ENCODE data around the gene SP110. TPM values are rescaled to one million over a fixed set of nuclear protein-coding genes. Genes with fewer than 3 reads are reported as not detected.

The SP110 gene
- total and polyA plus RNA-seq, 2 of the 8 experiments (the other 6 are each of a cell fraction or from before 2014, with no cell fraction given): 3.1 to 7.1 TPM

- Histone ChIP-seq H3K14ac (ENCODE audit: insufficient read length) (no peak overlapping the region), H3K79me1 (ENCODE audit: low read depth, low read length) (no peaks in the 10 kb centered on the region), H4K5ac (ENCODE audit: insufficient read length, low read depth, low read length) (no peak overlapping the region), H2BK20ac (ENCODE audit: low read length) (no peak overlapping the region), H3K4me2 (ENCODE audit: insufficient read depth in 1 of 2, low read depth in 2 of 2, low read length in 2 of 2) (no peak overlapping the region), H3K9ac (replicated peaks in 1 of 4; ENCODE audit: extremely low read depth in 1 of 4, low read depth in 3 of 4, low read length in 3 of 4) (no peak overlapping the region), H3K27ac (ENCODE audit: low read depth, low read length) (no peak overlapping the region), H4K8ac (ENCODE audit: extremely low read depth, insufficient read depth, low read length) (no peak overlapping the region), H3K23ac (ENCODE audit: insufficient read length) (no peak overlapping the region), H3K27me3 (replicated peaks in 1 of 4; ENCODE audit: control insufficient read depth in 3 of 4, extremely low read depth in 1 of 4, insufficient read depth in 3 of 4, low read length in 3 of 4) (no peaks in the 10 kb centered on the region), H2BK120ac (replicated peaks; ENCODE audit: low read depth, low read length) (no peak overlapping the region), H4K20me1 (replicated peaks in 1 of 2; ENCODE audit: control insufficient read depth in 1 of 2, insufficient read depth in 2 of 2, low read length in 2 of 2) (no peaks in the 10 kb centered on the region), H3K18ac (ENCODE audit: extremely low read depth, low read length) (no peak overlapping the region), H4K91ac (replicated peaks; ENCODE audit: insufficient read length, low read length) (no peak overlapping the region), H3K9me3 (ENCODE audit: insufficient read depth in 2 of 2, low read depth in 1 of 2, low read length in 1 of 2) (no peaks in the 10 kb centered on the region), H2AFZ (ENCODE audit: low read length) (no peak overlapping the region), H2BK15ac (ENCODE audit: low read length) (no peak overlapping the region), H3K79me2 (ENCODE audit: control insufficient read depth in 1 of 2, insufficient read depth in 2 of 2, low read length in 2 of 2) (no peaks in the 10 kb centered on the region), H3K23me2 (ENCODE audit: low read depth, low read length) (no peaks in the 10 kb centered on the region), H3K4me1 (replicated peaks in 1 of 4; ENCODE audit: control insufficient read depth in 3 of 4, insufficient read depth in 4 of 4, low read length in 3 of 4) (no peaks in the 10 kb centered on the region), H3K56ac (replicated peaks; ENCODE audit: insufficient read length, low read depth, low read length) (no peak overlapping the region), H3K4me3 (ENCODE audit: extremely low read depth in 1 of 4, insufficient read depth in 2 of 4, low read depth in 3 of 4, low read length in 4 of 4) (no peak overlapping the region), H2AK5ac (ENCODE audit: low read depth, low read length) (no peak overlapping the region), H2BK5ac (ENCODE audit: low read depth, low read length) (no peak overlapping the region), H3K36me3 (ENCODE audit: control insufficient read depth in 2 of 4, insufficient read depth in 4 of 4, low read length in 3 of 4) (no peaks in the 10 kb centered on the region), H2BK12ac (ENCODE audit: low read depth, low read length) (no peak overlapping the region), H3K4ac (replicated peaks; ENCODE audit: insufficient read length, low read depth, low read length) (no peak overlapping the region)
- ChIA-PET POLR2A (ENCODE audit: partially characterized antibody) (no interaction called here), CTCF (ENCODE audit: partially characterized antibody) (no interaction called here)
- FAIRE-seq (no peak), DNase-seq (ENCODE audit: low read depth in 1 of 2, low spot score in 2 of 2) (no peak)
- WGBS, 2 experiments (ENCODE audit: extremely low coverage in 1 of 2, insufficient coverage in 1 of 2, insufficient read length in 1 of 2, insufficient replicate concordance in 2 of 2, low coverage in 1 of 2, low lambda C conversion rate in 2 of 2, missing lambda C conversion rate in 1 of 2): 92% methylated on average over 3 of the region's 3 CpGs; no CpG with 5 or more reads in 1 of the 2 experiments
- TF ChIP-seq SIRT6 (IDR thresholded peaks at IDR 0.05; ENCODE audit: low read length) (no peak), CHD1 (IDR thresholded peaks at IDR 0.05; ENCODE audit: low read depth, low read length) (no peak), EGR1 (IDR thresholded peaks at IDR 0.05; ENCODE audit: borderline replicate concordance, low read depth, low read length) (no peak), NRF1 (IDR thresholded peaks at IDR 0.05; ENCODE audit: low read depth, low read length) (no peak), PHF8 (conservative IDR thresholded peaks at IDR 0.05; ENCODE audit: low read depth, low read length) (no peak), SIN3A (conservative IDR thresholded peaks at IDR 0.05 in 1 of 2, IDR thresholded peaks at IDR 0.05 in 1 of 2; ENCODE audit: low read depth in 1 of 2, low read length in 2 of 2) (no peak), CTCF (IDR thresholded peaks at IDR 0.05; ENCODE audit: control extremely low read depth in 1 of 3, insufficient read depth in 1 of 3, low read depth in 1 of 3, low read length in 3 of 3) (no peak), BACH1 (IDR thresholded peaks at IDR 0.05; ENCODE audit: low read length) (no peak), TAF1 (IDR thresholded peaks at IDR 0.05; ENCODE audit: low read depth, low read length) (no peak), BCL11A (IDR thresholded peaks at IDR 0.05; ENCODE audit: low read depth in 2 of 2, low read length in 2 of 2) (no peak), TEAD4 (IDR thresholded peaks at IDR 0.05; ENCODE audit: low read depth, low read length) (no peak), CTBP2 (IDR thresholded peaks at IDR 0.05; ENCODE audit: borderline replicate concordance, insufficient read depth, insufficient read length, low read length) (no peak)
Measured at GRCh38 chr2:230256733-230257332, 37.0 kb upstream of the SP110 start.
